IMR-90 (cell line): ENCODE data around the gene NKAPL. TPM values are rescaled to one million over a fixed set of nuclear protein-coding genes. Genes with fewer than 3 reads are reported as not detected.

Experiments
- ATAC-seq: fragments of 200-7000 bp; cut with Tn5 transposase; 2 replicates; pipeline ENCODE4 v1.9.1; 2020; ENCODE audit warnings: low read depth, mild to moderate bottlenecking, moderate library complexity
- BruUV-seq: library from RNA; stranded (reverse); fragments of 400-500 nt; replicated peaks from 2 replicates; lab custom pipeline; 2021; lab: Mats Ljungman, UMichigan
- CTCF ChIA-PET: fragments of 300-600 bp; formaldehyde crosslinking; extraction: SDS; loops from one replicate; lab custom pipeline; 2021; ENCODE audit warnings: antibody characterized with exemption; lab: Yijun Ruan, JAX
- POLR2A ChIA-PET: fragments of 300-600 bp; sonication (Branson Sonifier 250); formaldehyde crosslinking; loops from one replicate; lab custom pipeline; 2022; ENCODE audit warnings: antibody characterized with exemption; ENCODE audit not compliant: unreplicated experiment; lab: Charles Lee
- DNase-seq: peaks from one replicate; pipeline ENCODE4 v3.0.0; 2013
- H2AFZ ChIP-seq: replicated peaks from 2 replicates; pipeline ENCODE3; 2013; ENCODE audit warnings: low read length, mild to moderate bottlenecking; ENCODE audit not compliant: poor library complexity
- H2AK5ac ChIP-seq: 2 replicates; pipeline ENCODE4 v1.6.1; 2013; ENCODE audit warnings: low read depth, low read length, inconsistent platforms
- H2AK9ac ChIP-seq: replicated peaks from 2 replicates; pipeline ENCODE3; 2013; ENCODE audit warnings: mild to moderate bottlenecking, low read depth, low read length, moderate library complexity; ENCODE audit not compliant: poor library complexity
- H2BK120ac ChIP-seq: 2 replicates; pipeline ENCODE4 v1.6.1; 2013; ENCODE audit warnings: low read depth, low read length, inconsistent platforms
- H2BK15ac ChIP-seq: 3 replicates; pipeline ENCODE4 v1.6.1; 2013; ENCODE audit warnings: low read depth, low read length, inconsistent platforms
- H2BK20ac ChIP-seq: 2 replicates; pipeline ENCODE4 v1.6.1; 2013; ENCODE audit warnings: low read depth, mild to moderate bottlenecking, inconsistent platforms, low read length, moderate library complexity
- H2BK5ac ChIP-seq: 2 replicates; pipeline ENCODE4 v1.6.1; 2013; ENCODE audit warnings: mild to moderate bottlenecking, low read depth, low read length, inconsistent platforms; ENCODE audit not compliant: poor library complexity, severe bottlenecking
- H3K14ac ChIP-seq: replicated peaks from 2 replicates; pipeline ENCODE4 v1.6.1; 2013; ENCODE audit warnings: low read depth, low read length, inconsistent platforms
- H3K18ac ChIP-seq: 2 replicates; pipeline ENCODE4 v1.6.1; 2013; ENCODE audit warnings: low read depth, low read length, control low read depth
- H3K23ac ChIP-seq: 2 replicates; pipeline ENCODE4 v1.6.1; 2013; ENCODE audit warnings: low read depth, low read length, inconsistent platforms
- H3K27ac ChIP-seq: 2 replicates; pipeline ENCODE4 v1.5.1; 2013; ENCODE audit warnings: mild to moderate bottlenecking, control low read depth, low read length; ENCODE audit not compliant: insufficient read depth
- H3K27me3 ChIP-seq: 2 replicates; pipeline ENCODE4 v1.6.1; 2013; ENCODE audit warnings: low read length; ENCODE audit not compliant: control insufficient read depth, insufficient read depth
- H3K36me3 ChIP-seq: 2 replicates; pipeline ENCODE4 v1.6.1; 2013; ENCODE audit warnings: low read length, mixed read lengths; ENCODE audit not compliant: control insufficient read depth, insufficient read depth
- H3K4ac ChIP-seq: 2 replicates; pipeline ENCODE4 v1.6.1; 2013; ENCODE audit warnings: low read depth, low read length, inconsistent platforms
- H3K4me1 ChIP-seq: 2 replicates; pipeline ENCODE4 v1.6.1; 2013; ENCODE audit warnings: low read length, mixed read lengths; ENCODE audit not compliant: control insufficient read depth, insufficient read depth
- H3K4me2 ChIP-seq: 2 replicates; pipeline ENCODE4 v1.6.1; 2013; ENCODE audit warnings: low read depth, mild to moderate bottlenecking, control low read depth, low read length, moderate library complexity
- H3K4me3 ChIP-seq: 2 replicates; pipeline ENCODE4 v1.5.1; 2013; ENCODE audit warnings: low read depth, mild to moderate bottlenecking, control low read depth, low read length, moderate library complexity; ENCODE audit not compliant: insufficient read depth
- H3K56ac ChIP-seq: 2 replicates; pipeline ENCODE4 v1.6.1; 2013; ENCODE audit warnings: low read length, inconsistent platforms; ENCODE audit not compliant: insufficient read depth; ENCODE audit errors: extremely low read depth
- H3K79me1 ChIP-seq, 2 experiments: 2 replicates each; pipeline ENCODE4 v1.6.1; 2013; ENCODE audit warnings: low read length in 2 of 2, inconsistent platforms in 1 of 2, low read depth in 1 of 2
- H3K9ac ChIP-seq: 2 replicates; pipeline ENCODE4 v1.6.1; 2013; ENCODE audit warnings: low read depth, low read length, control low read depth
- H3K9me1 ChIP-seq: 2 replicates; pipeline ENCODE4 v1.6.1; 2013; ENCODE audit warnings: low read length, inconsistent platforms; ENCODE audit not compliant: insufficient read depth
- H3K9me3 ChIP-seq: 2 replicates; pipeline ENCODE4 v1.6.1; 2013; ENCODE audit warnings: low read length; ENCODE audit not compliant: control insufficient read depth, insufficient read depth
- H4K20me1 ChIP-seq: 2 replicates; pipeline ENCODE4 v1.6.1; 2013; ENCODE audit warnings: low read length, inconsistent platforms; ENCODE audit not compliant: insufficient read depth
- H4K5ac ChIP-seq: 2 replicates; pipeline ENCODE4 v1.6.1; 2013; ENCODE audit warnings: mild to moderate bottlenecking, low read depth, low read length, control low read depth
- H4K8ac ChIP-seq, 2 experiments: 2 replicates each; pipeline ENCODE4 v1.6.1; 2013; ENCODE audit warnings: low read depth in 2 of 2, low read length in 2 of 2, control low read depth in 1 of 2, inconsistent platforms in 1 of 2
- H4K91ac ChIP-seq: 2 replicates; pipeline ENCODE4 v1.6.1; 2013; ENCODE audit warnings: low read depth, low read length, inconsistent platforms; ENCODE audit not compliant: insufficient read depth
- BHLHE40 ChIP-seq: fragments of 150-350 bp; IDR thresholded peaks from 2 replicates; pipeline ENCODE4 v1.6.1; 2016; ENCODE audit warnings: mild to moderate bottlenecking, low read depth, low read length
- CEBPB ChIP-seq: IDR thresholded peaks from 2 replicates; pipeline ENCODE4 v1.6.1; 2012; ENCODE audit warnings: low read depth, low read length, improper control_type of control experiment
- CHD1 ChIP-seq: IDR thresholded peaks from 2 replicates; pipeline ENCODE4 v1.6.1; 2012; ENCODE audit warnings: low read depth, low read length, improper control_type of control experiment
- ELK1 ChIP-seq: fragments of 150-350 bp; IDR thresholded peaks from 2 replicates; pipeline ENCODE4 v1.6.1; 2016; ENCODE audit warnings: low read depth, mild to moderate bottlenecking, low read length, moderate library complexity, borderline replicate concordance
- MAZ ChIP-seq: IDR thresholded peaks from 2 replicates; pipeline ENCODE4 v1.6.1; 2012; ENCODE audit warnings: low read depth, mild to moderate bottlenecking, low read length, improper control_type of control experiment, moderate library complexity, borderline replicate concordance
- MXI1 ChIP-seq: IDR thresholded peaks from 2 replicates; pipeline ENCODE4 v1.6.1; 2012; ENCODE audit warnings: low read depth, mild to moderate bottlenecking, low read length, moderate library complexity, borderline replicate concordance
- NFE2L2 ChIP-seq: fragments of 150-350 bp; IDR thresholded peaks from 2 replicates; pipeline ENCODE4 v1.6.1; 2016; ENCODE audit warnings: low read depth, mild to moderate bottlenecking, low read length
- POLR2A ChIP-seq: IDR thresholded peaks from 2 replicates; pipeline ENCODE4 v1.6.1; 2012; ENCODE audit warnings: mild to moderate bottlenecking, low read depth, low read length
- RCOR1 ChIP-seq: IDR thresholded peaks from 2 replicates; pipeline ENCODE4 v1.6.1; 2012; ENCODE audit warnings: mild to moderate bottlenecking, low read length, improper control_type of control experiment; ENCODE audit not compliant: insufficient replicate concordance
- RFX5 ChIP-seq: IDR thresholded peaks from 2 replicates; pipeline ENCODE4 v1.8.0; 2012; ENCODE audit warnings: low read depth, mild to moderate bottlenecking, low read length, moderate library complexity
- SMC3 ChIP-seq: fragments of 150-350 bp; IDR thresholded peaks from 2 replicates; pipeline ENCODE4 v1.6.1; 2016; ENCODE audit warnings: low read depth, mild to moderate bottlenecking, antibody characterized with exemption, low read length, moderate library complexity
- WGBS, 2 experiments: methylation state at CpG; one replicate each; pipeline versions ENCODE4 v1.1.5 to v1.1.7; 2013; ENCODE audit warnings: missing lambda C conversion rate in 2 of 2; ENCODE audit not compliant: insufficient read length in 1 of 2; ENCODE audit errors: extremely low coverage in 2 of 2; 5-methylcytosine and 5-hydroxymethylcytosine counted together
- dilution Hi-C: fragments of 300-500 bp; cut with HindIII; formaldehyde crosslinking; loops from one replicate; pipeline ENCODE4 v1.14.3; 2018; ENCODE audit warnings: low sequenced_read_pairs; ENCODE audit not compliant: unreplicated experiment
- in situ Hi-C: fragments of 300-500 bp; cut with MboI; formaldehyde crosslinking; loops from 3 replicates; pipeline ENCODE4 v1.14.3; 2019; ENCODE audit warnings: low sequenced_read_pairs, inconsistent platforms, mixed read lengths
- intact Hi-C: fragments of 100-400 bp; cut with micrococcal nuclease; formaldehyde crosslinking; loops from 2 replicates; pipeline ENCODE4 v1.10.0; 2022
- polyA plus RNA-seq, 3 experiments: library from polyadenylated mRNA; depleted of rRNA; stranded (reverse); fragments of >200 nt; gene quantifications; 2 replicates each; pipeline ENCODE4 v1.2.3, GENCODE V29; 2012; ENCODE audit warnings: low replicate concordance in 1 of 3
- total RNA-seq: library from RNA; depleted of rRNA; stranded (reverse); fragments of >200 nt; gene quantifications from 2 replicates; pipeline ENCODE4 v1.2.3, GENCODE V29; 2012

The NKAPL gene
- total and polyA plus RNA-seq, 2 of the 4 experiments (the other 2 are of a cell fraction) = 0.51 to 0.54 TPM

DNA sequence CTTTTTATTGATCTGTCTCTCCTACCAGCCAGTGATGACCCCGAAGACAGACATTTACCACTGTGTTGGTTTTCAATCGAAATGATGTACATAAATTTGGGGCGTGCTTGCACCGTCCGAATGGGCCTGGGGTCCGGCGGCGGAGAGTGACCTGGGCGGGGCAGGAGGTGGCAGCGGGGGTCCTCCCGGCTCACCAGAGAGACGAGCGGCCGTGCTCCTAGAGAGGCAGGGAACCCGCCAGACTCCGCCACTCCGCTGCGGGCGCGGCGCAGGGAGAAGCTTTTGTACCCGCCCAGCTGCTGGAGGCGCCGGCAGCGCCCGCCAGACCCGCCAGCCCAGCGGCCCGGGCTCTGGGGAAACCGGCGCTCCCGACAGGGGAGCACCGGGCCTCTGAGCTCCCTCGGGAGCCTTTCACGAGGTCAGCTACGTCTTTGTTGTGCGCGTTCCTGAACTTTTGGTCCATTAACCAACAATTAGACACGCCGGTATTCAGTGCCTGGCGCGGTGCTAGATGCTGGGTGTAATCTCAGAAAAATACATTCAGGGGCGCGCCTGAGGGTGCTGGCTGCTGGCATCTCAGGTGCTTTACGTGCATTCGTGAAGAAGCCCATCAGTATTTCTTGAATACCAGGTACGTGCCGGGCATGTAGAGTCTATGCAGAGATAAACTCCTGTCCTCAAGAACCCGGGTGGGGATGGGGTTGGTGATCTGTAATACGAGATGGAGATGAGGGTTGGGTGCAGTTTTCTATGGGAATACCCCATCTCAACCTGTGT lies 22.4 kb downstream of the NKAPL start, which contains the start of gene PGBD1 (continued):
- TF ChIP-seq RFX5 (no peak), POLR2A (peak; percentile 52), MXI1 (no peak), CEBPB (no peak)

- Histone ChIP-seq H3K27me3 (no peaks in the 10 kb centered on the region), H2AK5ac (no peak overlapping the region), H2BK5ac (no peak overlapping the region), H2BK20ac (no peak overlapping the region), H3K79me1 (peaks cover 15 to 25% of the 10 kb centered on the region in 2 experiments), H3K56ac (no peak overlapping the region), H3K4ac (no peak overlapping the region), H4K20me1 (no peaks in the 10 kb centered on the region), H3K9me3 (peaks cover 3% of the 10 kb centered on the region), H3K4me3 (no peak overlapping the region), H3K18ac (no peak overlapping the region), H3K9ac (no peak overlapping the region), H4K5ac (no peak overlapping the region), H4K8ac (no peak overlapping the region), H3K4me2 (no peak overlapping the region; the same call in 1 of the 2 replicates), H3K9me1 (no peaks in the 10 kb centered on the region; the same call in 1 of the 2 replicates), H3K27ac (no peak overlapping the region), H3K4me1 (peaks cover 3% of the 10 kb centered on the region; the same call in 1 of the 2 replicates), H4K91ac (no peak overlapping the region), H3K23ac (0 out of 2 replicates have a peak overlapping the region, but pooled peaks have one; percentile 3), H3K14ac (no peak overlapping the region), H2BK120ac (no peak overlapping the region), H3K36me3 (peaks cover 15% of the 10 kb centered on the region), H2BK15ac (no peak overlapping the region), H2AFZ (no peak overlapping the region), H2AK9ac (peak overlapping the region; percentile 33)
- ChIA-PET POLR2A (no interaction called here), CTCF (interaction anchor here (0.9 kb wide), 1 partner anchor 73 kb away, joined by 4 read pairs; no protein-coding TSS in a partner anchor)
- no CpG with 5 or more reads among the region's 2 CpGs for WGBS, 2 experiments
- intact Hi-C loops = no loop called here
- ATAC-seq (no peak), DNase-seq (no peak)
- dilution Hi-C loops = no loop called here
- no peak for TF ChIP-seq MXI1
- TF ChIP-seq ELK1 = no peak
- no peak for TF ChIP-seq RFX5
- no peak for TF ChIP-seq NFE2L2
- no peak for TF ChIP-seq CHD1
- no peak for TF ChIP-seq BHLHE40
- TF ChIP-seq POLR2A = no peak
- no peak for TF ChIP-seq MAZ
- TF ChIP-seq SMC3 = no peak
- no peak for TF ChIP-seq RCOR1
- in situ Hi-C loops = no loop called here
- BruUV-seq = no TSS peak
Measured at GRCh38 chr6:28282926-28283325, 23.8 kb downstream of the NKAPL start.
